ENCODE measurements around the gene NLGN4X.

- no peak for TF ChIP-seq GATA2 (IDR thresholded peaks at IDR 0.05; ENCODE audit: low read depth, low read length)
- no peak for TF ChIP-seq GATA3 (IDR thresholded peaks at IDR 0.05; ENCODE audit: low read depth, low read length)
Measured at GRCh38 chrX:5959286-5959685, 269.4 kb downstream of the NLGN4X start.

Measured in SH-SY5Y (cell line).